Neural cell (in vitro differentiated cells): ENCODE measurements around the gene TMEM254. TPM values are rescaled to one million over a fixed set of nuclear protein-coding genes. Genes with fewer than 3 reads are reported as not detected.
A peak's percentile ranks its signal among the peaks of the same experiment; 100 is the strongest.

ENCODE experiments used
- H2AFZ ChIP-seq: fragments of 200-600, 300-800 bp; sonication (generic), shearing (Covaris generic); 2 replicates; pipeline ENCODE4 v1.6.0; 2014; ENCODE audit warnings: low read depth, mild to moderate bottlenecking, antibody characterized with exemption, low read length, moderate library complexity
- H3F3A ChIP-seq: fragments of 200-600 bp; shearing (Covaris generic); 2 replicates; pipeline ENCODE4 v1.6.1; 2016; ENCODE audit warnings: mild to moderate bottlenecking, moderate library complexity, mixed read lengths, antibody characterized with exemption, low read length; ENCODE audit not compliant: insufficient read depth, poor library complexity, severe bottlenecking
- H3K27ac ChIP-seq: fragments of 200-600, 300-800 bp; sonication (generic), shearing (Covaris generic); 2 replicates; pipeline ENCODE4 v1.5.1; 2014; ENCODE audit warnings: mild to moderate bottlenecking, low read length, moderate library complexity
- H3K27me3 ChIP-seq: fragments of 300-800, 200-600 bp; sonication (generic), shearing (Covaris generic); 2 replicates; pipeline ENCODE4 v1.6.0; 2014; ENCODE audit warnings: mild to moderate bottlenecking, low read depth, low read length, moderate library complexity; ENCODE audit not compliant: insufficient read depth
- H3K36me3 ChIP-seq: fragments of 300-800, 200-600 bp; sonication (generic), shearing (Covaris generic); 2 replicates; pipeline ENCODE4 v1.5.1; 2014; ENCODE audit warnings: mild to moderate bottlenecking, antibody characterized with exemption, low read length, moderate library complexity; ENCODE audit not compliant: insufficient read depth
- H3K4me2 ChIP-seq: fragments of 300-800, 200-600 bp; sonication (generic), shearing (Covaris generic); 2 replicates; pipeline ENCODE4 v1.6.0; 2014; ENCODE audit warnings: mild to moderate bottlenecking, low read length
- H3K4me3 ChIP-seq: fragments of 300-800, 200-600 bp; sonication (generic), shearing (Covaris generic); 2 replicates; pipeline ENCODE4 v1.5.1; 2014; ENCODE audit warnings: mild to moderate bottlenecking, low read length, moderate library complexity
- H3K79me2 ChIP-seq: fragments of 200-600 bp; shearing (Covaris generic); replicated peaks from 2 replicates; pipeline ENCODE4 v1.6.0; 2014; ENCODE audit warnings: mild to moderate bottlenecking, low read length, moderate library complexity; ENCODE audit not compliant: insufficient read depth
- H3K9ac ChIP-seq: fragments of 300-800, 200-600 bp; sonication (generic), shearing (Covaris generic); 2 replicates; pipeline ENCODE4 v1.6.1; 2016; ENCODE audit warnings: mild to moderate bottlenecking, low read length, mixed read lengths
- H3K9me2 ChIP-seq: fragments of 200-600 bp; shearing (Covaris generic); 2 replicates; pipeline ENCODE4 v1.6.1; 2016; ENCODE audit warnings: mild to moderate bottlenecking, low read length, mixed read lengths; ENCODE audit not compliant: insufficient read depth
- H3K9me3 ChIP-seq: fragments of 200-600, 300-800 bp; sonication (generic), shearing (Covaris generic); 2 replicates; pipeline ENCODE4 v1.6.1; 2016; ENCODE audit warnings: mild to moderate bottlenecking, mixed run types, low read length, moderate library complexity, mixed read lengths
- H4K20me1 ChIP-seq: fragments of 200-600 bp; shearing (Covaris generic); 2 replicates; pipeline ENCODE4 v1.6.1; 2016; ENCODE audit warnings: mild to moderate bottlenecking, mixed run types; ENCODE audit not compliant: insufficient read depth
- EP300 ChIP-seq: fragments of 450-650 bp; conservative IDR thresholded peaks from 2 replicates; pipeline ENCODE4 v1.6.1; 2014; ENCODE audit warnings: antibody characterized with exemption, mild to moderate bottlenecking, moderate library complexity; ENCODE audit not compliant: poor library complexity, severe bottlenecking
- EZH2 ChIP-seq: fragments of 200-600, 300-800 bp; shearing (Covaris generic), sonication (generic); IDR thresholded peaks from 2 replicates; pipeline ENCODE4 v1.6.1; 2014; ENCODE audit warnings: antibody characterized with exemption, low read length, borderline replicate concordance, mild to moderate bottlenecking; ENCODE audit not compliant: insufficient read depth, poor library complexity, severe bottlenecking
- MXI1 ChIP-seq: fragments of 450-650 bp; conservative IDR thresholded peaks from 2 replicates; pipeline ENCODE4 v1.6.1; 2014; ENCODE audit warnings: antibody characterized with exemption, mild to moderate bottlenecking; ENCODE audit not compliant: poor library complexity, severe bottlenecking
- POLR2AphosphoS5 ChIP-seq: IDR thresholded peaks from 2 replicates; pipeline ENCODE4 v1.6.1; 2012
- RAD21 ChIP-seq: fragments of 450-650 bp; conservative IDR thresholded peaks from 2 replicates; pipeline ENCODE4 v1.6.1; 2014; ENCODE audit warnings: antibody characterized with exemption, mild to moderate bottlenecking, moderate library complexity
- SMC3 ChIP-seq: fragments of 450-650 bp; conservative IDR thresholded peaks from 2 replicates; pipeline ENCODE4 v1.6.1; 2014; ENCODE audit warnings: antibody characterized with exemption, mild to moderate bottlenecking, moderate library complexity; ENCODE audit not compliant: poor library complexity
- TAF1 ChIP-seq: IDR thresholded peaks from 2 replicates; pipeline ENCODE4 v1.6.1; 2012; ENCODE audit warnings: low read depth
- polyA plus RNA-seq: library from polyadenylated mRNA; depleted of rRNA; stranded (reverse); fragments of >200 nt; gene quantifications from 2 replicates; pipeline ENCODE4 v1.2.3, GENCODE V29; 2014
- TF ChIP-seq, protein P1 (sequence below): IDR thresholded peaks from 2 replicates; pipeline ENCODE4 v1.6.1; 2012; ENCODE audit warnings: borderline replicate concordance
- TF ChIP-seq, protein P2 (sequence below): fragments of 450-650 bp; IDR thresholded peaks from 2 replicates; pipeline ENCODE4 v1.5.1; 2014; ENCODE audit warnings: antibody characterized with exemption, mild to moderate bottlenecking, moderate library complexity; ENCODE audit not compliant: poor library complexity, severe bottlenecking

Gene TMEM254
- polyA plus RNA-seq, 1 donor from 2014 or later: 24.3 TPM

DNA sequence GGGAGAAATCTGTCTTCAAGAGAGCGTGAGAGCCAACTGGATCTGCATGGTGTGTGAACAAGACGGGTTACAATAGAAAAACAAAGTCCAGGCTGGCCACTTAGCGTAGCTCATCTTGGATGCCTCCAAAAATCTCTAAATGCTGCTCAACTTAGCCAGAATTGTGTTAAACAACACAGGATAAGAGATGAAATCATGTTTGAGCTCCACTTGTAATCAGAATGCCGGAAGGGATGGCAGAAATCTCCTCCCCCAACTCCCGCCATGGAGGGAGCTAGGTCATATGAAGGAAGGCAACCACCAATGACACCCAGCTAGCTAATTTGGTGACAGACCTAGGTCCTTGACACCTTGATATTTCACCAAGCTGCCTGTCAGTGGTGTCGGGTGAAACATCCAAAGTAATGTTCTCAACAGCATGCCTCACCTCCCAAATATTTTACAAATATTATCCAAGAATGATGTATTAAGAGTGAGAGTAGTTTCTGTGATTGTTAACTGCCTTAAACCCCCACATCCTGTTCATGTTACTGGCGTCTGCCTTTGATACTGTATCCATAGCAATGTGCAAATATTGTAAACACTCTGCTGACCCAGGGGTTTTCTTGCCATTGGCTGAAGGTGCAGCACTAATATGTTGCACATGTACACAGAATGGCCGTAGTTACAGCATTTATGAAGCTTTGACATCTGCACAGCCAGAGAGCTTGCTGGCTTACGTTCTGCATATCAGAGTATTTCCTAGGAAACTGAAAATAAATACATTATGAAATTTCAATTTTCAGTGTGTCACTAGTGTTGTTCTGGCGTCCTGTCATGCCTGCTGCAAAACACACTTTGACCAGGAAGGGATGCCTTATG lies 25.8 kb downstream of the TMEM254 start:
- no peak overlapping the region for H3K9ac ChIP-seq
- H3K36me3 ChIP-seq: no peaks in the 10 kb centered on the region
- no peaks in the 10 kb centered on the region for H3K27me3 ChIP-seq
- H3K4me2 ChIP-seq: no peak overlapping the region
- H2AFZ ChIP-seq: no peak overlapping the region
- H3K79me2 ChIP-seq: no peaks in the 10 kb centered on the region
- no peak for TF ChIP-seq SMC3
- peak; percentile 23 for TF ChIP-seq POLR2AphosphoS5
- TF ChIP-seq MXI1: peak; percentile 28
- no peak for TF ChIP-seq RAD21
- TF ChIP-seq, protein P1, sequence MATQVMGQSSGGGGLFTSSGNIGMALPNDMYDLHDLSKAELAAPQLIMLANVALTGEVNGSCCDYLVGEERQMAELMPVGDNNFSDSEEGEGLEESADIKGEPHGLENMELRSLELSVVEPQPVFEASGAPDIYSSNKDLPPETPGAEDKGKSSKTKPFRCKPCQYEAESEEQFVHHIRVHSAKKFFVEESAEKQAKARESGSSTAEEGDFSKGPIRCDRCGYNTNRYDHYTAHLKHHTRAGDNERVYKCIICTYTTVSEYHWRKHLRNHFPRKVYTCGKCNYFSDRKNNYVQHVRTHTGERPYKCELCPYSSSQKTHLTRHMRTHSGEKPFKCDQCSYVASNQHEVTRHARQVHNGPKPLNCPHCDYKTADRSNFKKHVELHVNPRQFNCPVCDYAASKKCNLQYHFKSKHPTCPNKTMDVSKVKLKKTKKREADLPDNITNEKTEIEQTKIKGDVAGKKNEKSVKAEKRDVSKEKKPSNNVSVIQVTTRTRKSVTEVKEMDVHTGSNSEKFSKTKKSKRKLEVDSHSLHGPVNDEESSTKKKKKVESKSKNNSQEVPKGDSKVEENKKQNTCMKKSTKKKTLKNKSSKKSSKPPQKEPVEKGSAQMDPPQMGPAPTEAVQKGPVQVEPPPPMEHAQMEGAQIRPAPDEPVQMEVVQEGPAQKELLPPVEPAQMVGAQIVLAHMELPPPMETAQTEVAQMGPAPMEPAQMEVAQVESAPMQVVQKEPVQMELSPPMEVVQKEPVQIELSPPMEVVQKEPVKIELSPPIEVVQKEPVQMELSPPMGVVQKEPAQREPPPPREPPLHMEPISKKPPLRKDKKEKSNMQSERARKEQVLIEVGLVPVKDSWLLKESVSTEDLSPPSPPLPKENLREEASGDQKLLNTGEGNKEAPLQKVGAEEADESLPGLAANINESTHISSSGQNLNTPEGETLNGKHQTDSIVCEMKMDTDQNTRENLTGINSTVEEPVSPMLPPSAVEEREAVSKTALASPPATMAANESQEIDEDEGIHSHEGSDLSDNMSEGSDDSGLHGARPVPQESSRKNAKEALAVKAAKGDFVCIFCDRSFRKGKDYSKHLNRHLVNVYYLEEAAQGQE: no peak
- peak; percentile 49 for TF ChIP-seq EP300
- TF ChIP-seq TAF1: no peak
- TF ChIP-seq EZH2: no peak
- TF ChIP-seq, protein P2, sequence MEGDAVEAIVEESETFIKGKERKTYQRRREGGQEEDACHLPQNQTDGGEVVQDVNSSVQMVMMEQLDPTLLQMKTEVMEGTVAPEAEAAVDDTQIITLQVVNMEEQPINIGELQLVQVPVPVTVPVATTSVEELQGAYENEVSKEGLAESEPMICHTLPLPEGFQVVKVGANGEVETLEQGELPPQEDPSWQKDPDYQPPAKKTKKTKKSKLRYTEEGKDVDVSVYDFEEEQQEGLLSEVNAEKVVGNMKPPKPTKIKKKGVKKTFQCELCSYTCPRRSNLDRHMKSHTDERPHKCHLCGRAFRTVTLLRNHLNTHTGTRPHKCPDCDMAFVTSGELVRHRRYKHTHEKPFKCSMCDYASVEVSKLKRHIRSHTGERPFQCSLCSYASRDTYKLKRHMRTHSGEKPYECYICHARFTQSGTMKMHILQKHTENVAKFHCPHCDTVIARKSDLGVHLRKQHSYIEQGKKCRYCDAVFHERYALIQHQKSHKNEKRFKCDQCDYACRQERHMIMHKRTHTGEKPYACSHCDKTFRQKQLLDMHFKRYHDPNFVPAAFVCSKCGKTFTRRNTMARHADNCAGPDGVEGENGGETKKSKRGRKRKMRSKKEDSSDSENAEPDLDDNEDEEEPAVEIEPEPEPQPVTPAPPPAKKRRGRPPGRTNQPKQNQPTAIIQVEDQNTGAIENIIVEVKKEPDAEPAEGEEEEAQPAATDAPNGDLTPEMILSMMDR: no peak
- H3K9me3 ChIP-seq: no peaks in the 10 kb centered on the region
- H3K4me3 ChIP-seq: no peak overlapping the region
- no peaks in the 10 kb centered on the region for H3K9me2 ChIP-seq
- H4K20me1 ChIP-seq: no peaks in the 10 kb centered on the region
- H3F3A ChIP-seq: no peaks in the 10 kb centered on the region
- no peak overlapping the region for H3K27ac ChIP-seq

DNA sequence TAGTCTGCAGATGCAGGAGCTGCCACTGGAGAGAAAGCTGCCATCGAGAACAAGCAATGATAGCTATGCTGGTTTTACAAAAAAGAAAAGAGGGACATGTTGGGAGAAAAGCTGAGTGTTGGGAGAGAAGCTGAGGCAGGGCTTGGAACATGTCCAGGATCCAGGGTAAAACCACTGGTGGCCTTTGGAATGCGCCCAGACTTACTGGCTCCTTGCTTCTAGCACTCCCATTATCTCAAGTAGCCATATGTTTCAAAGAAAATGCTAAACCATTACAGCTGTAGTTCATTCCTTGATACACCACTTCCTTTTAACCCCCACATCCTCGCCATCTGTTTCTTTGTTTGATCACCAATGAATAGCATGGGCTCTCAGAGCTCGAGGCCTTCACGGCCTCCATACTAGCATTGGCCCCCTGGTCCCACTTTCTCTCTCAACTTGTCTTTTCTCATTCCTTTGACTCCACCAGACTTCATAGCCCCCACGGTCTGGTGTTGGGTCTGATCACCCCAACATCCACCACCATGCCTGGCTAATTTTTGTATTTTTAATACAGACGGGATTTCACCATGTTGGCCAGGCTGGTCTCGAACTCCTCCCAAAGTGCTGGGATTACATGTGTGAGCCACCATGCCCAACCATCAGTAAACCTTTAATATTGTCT lies 30.2 kb downstream of the TMEM254 start:
- Histone ChIP-seq H3F3A (no peaks in the 10 kb centered on the region), H2AFZ (no peak overlapping the region), H3K27ac (no peak overlapping the region), H3K27me3 (no peaks in the 10 kb centered on the region), H3K4me3 (no peak overlapping the region), H3K9me3 (no peaks in the 10 kb centered on the region), H3K79me2 (no peaks in the 10 kb centered on the region), H4K20me1 (no peaks in the 10 kb centered on the region), H3K9me2 (no peaks in the 10 kb centered on the region), H3K36me3 (no peaks in the 10 kb centered on the region), H3K4me2 (no peak overlapping the region), H3K9ac (no peak overlapping the region)
- TF ChIP-seq TAF1: no peak
- no peak for TF ChIP-seq POLR2AphosphoS5
- no peak for TF ChIP-seq EP300
- no peak for TF ChIP-seq SMC3
- no peak for TF ChIP-seq EZH2
- TF ChIP-seq MXI1: no peak
- TF ChIP-seq, protein P1: no peak
- TF ChIP-seq RAD21: no peak
- TF ChIP-seq, protein P2: no peak
